Body of pancreas (tissue), 4 donors: ENCODE results near the gene SLC28A1.

Experiments used
- CTCF ChIP-seq, 7 experiments: fragments of 450-650 bp in 4 of 7; fragments of 200-600 bp in 3 of 7; sonication (generic) in 3 of 7; IDR thresholded peaks; one replicate each; pipeline ENCODE4 v1.5.1; 2016 to 2019; ENCODE audit warnings: antibody characterized with exemption in 7 of 7
- POLR2A ChIP-seq, 3 donors: fragments of 450-650 bp; IDR thresholded peaks; one replicate each; pipeline ENCODE4 v1.6.1; 2016; ENCODE audit warnings: antibody characterized with exemption in 3 of 3, mild to moderate bottlenecking in 2 of 3

GRCh38 chr15:84883466-84883865, 996 bp upstream of the SLC28A1 start:
- no peak for TF ChIP-seq CTCF (IDR thresholded peaks at IDR 0.05)
- TF ChIP-seq POLR2A (IDR thresholded peaks at IDR 0.05), result peak in 1 of 3 donors; percentile 10
